HCT116 (cell line): ENCODE results near the gene FBXO21. TPM values are rescaled to one million over a fixed set of nuclear protein-coding genes. Genes with fewer than 3 reads are reported as not detected.

Experiments
- ATAC-seq: fragments of 200-7000 bp; cut with Tn5 transposase; 2 replicates; pipeline ENCODE4 v1.9.1; 2020; ENCODE audit warnings: mild to moderate bottlenecking, moderate library complexity
- BruUV-seq: library from RNA; stranded (reverse); fragments of 400-500 nt; replicated peaks from 2 replicates; lab custom pipeline; 2021; lab: Mats Ljungman, UMichigan
- CTCF ChIA-PET: fragments of 300-600 bp; sonication (Branson Sonifier 250); formaldehyde crosslinking; loops from one replicate; lab custom pipeline; 2021; ENCODE audit warnings: antibody characterized with exemption; lab: Charles Lee
- POLR2A ChIA-PET: fragments of 300-600, 350-600 bp; sonication (Branson Sonifier 250); formaldehyde crosslinking; loops from one replicate; lab custom pipeline; 2021; ENCODE audit warnings: antibody characterized with exemption; lab: Charles Lee
- RAD21 ChIA-PET, 2 experiments: fragments of 300-600 bp; sonication (Branson Sonifier 250); formaldehyde crosslinking; loops; one replicate each; lab custom pipeline; 2023; ENCODE audit warnings: low total read pairs in 2 of 2; ENCODE audit not compliant: uncharacterized antibody in 2 of 2, unreplicated experiment in 2 of 2, low non-redundant PET in 1 of 2; lab: Charles Lee
- DNase-seq: peaks from one replicate; pipeline ENCODE4 v3.0.0-alpha.2; 2010; ENCODE audit warnings: low read depth, low spot score
- H2AFZ ChIP-seq: fragments of 200-600 bp; shearing (Covaris generic), sonication (generic); 2 replicates; pipeline ENCODE4 v1.6.1; 2017; ENCODE audit warnings: low read depth, mixed run types, mixed read lengths, antibody characterized with exemption, low read length; ENCODE audit not compliant: poor library complexity, severe bottlenecking
- H3K27ac ChIP-seq: 2 replicates; pipeline ENCODE4 v1.5.1; 2012; ENCODE audit warnings: low read depth, low read length
- H3K27me3 ChIP-seq: fragments of 200-600 bp; sonication (generic); 2 replicates; pipeline ENCODE4 v1.6.1; 2016; ENCODE audit warnings: mixed run types, low read length, mixed read lengths; ENCODE audit not compliant: insufficient read depth
- H3K36me3 ChIP-seq, 2 experiments: fragments of 200-500 bp in 1 of 2; fragments of 200-600 bp in 1 of 2; sonication (Bioruptor generic) in 1 of 2; sonication (generic) in 1 of 2; 2 replicates each; pipeline versions ENCODE4 v1.5.1 to v1.6.1; 2014 to 2016; ENCODE audit warnings: low read length in 2 of 2, inconsistent platforms in 1 of 2, mixed read lengths in 1 of 2, mixed run types in 1 of 2; ENCODE audit not compliant: insufficient read depth in 2 of 2, control insufficient read depth in 1 of 2
- H3K4me1 ChIP-seq, 2 experiments: fragments of 200-600 bp in 1 of 2; sonication (generic) in 1 of 2; 2 replicates each; pipeline versions ENCODE4 v1.5.1 to v1.6.1; 2012 to 2017; ENCODE audit warnings: low read length in 2 of 2, inconsistent platforms in 1 of 2, mild to moderate bottlenecking in 1 of 2, mixed read lengths in 1 of 2, mixed run types in 1 of 2, moderate library complexity in 1 of 2; ENCODE audit not compliant: insufficient read depth in 2 of 2, control insufficient read depth in 1 of 2
- H3K4me2 ChIP-seq: fragments of 200-600 bp; sonication (generic); 2 replicates; pipeline ENCODE4 v1.6.1; 2017; ENCODE audit warnings: mixed run types, low read length, mixed read lengths
- H3K4me3 ChIP-seq, 2 experiments: fragments of 200-600 bp in 1 of 2; sonication (generic) in 1 of 2; replicated peaks in 1 of 2; 2 replicates each; pipeline ENCODE4 v1.5.1; 2011 to 2016; ENCODE audit warnings: low read length in 2 of 2, control low read depth in 1 of 2, low read depth in 1 of 2, mild to moderate bottlenecking in 1 of 2, mixed read lengths in 1 of 2, mixed run types in 1 of 2
- H3K79me2 ChIP-seq: fragments of 200-600 bp; sonication (generic); 2 replicates; pipeline ENCODE4 v1.6.1; 2017; ENCODE audit warnings: mild to moderate bottlenecking, mixed run types, low read length, moderate library complexity, mixed read lengths; ENCODE audit not compliant: insufficient read depth
- H3K9ac ChIP-seq: fragments of 200-600 bp; sonication (generic); 2 replicates; pipeline ENCODE4 v1.6.1; 2016; ENCODE audit warnings: low read length, mixed read lengths
- H3K9me2 ChIP-seq: fragments of 200-600 bp; sonication (generic), shearing (Covaris generic); 2 replicates; pipeline ENCODE4 v1.6.1; 2017; ENCODE audit warnings: mixed run types, mild to moderate bottlenecking, moderate library complexity; ENCODE audit not compliant: insufficient read depth
- H3K9me3 ChIP-seq, 2 experiments: fragments of 200-500 bp in 1 of 2; fragments of 200-600 bp in 1 of 2; sonication (Bioruptor generic) in 1 of 2; sonication (generic) in 1 of 2; 2 replicates each; pipeline ENCODE4 v1.6.1; 2014 to 2017; ENCODE audit warnings: low read length in 2 of 2, mixed read lengths in 2 of 2, inconsistent platforms in 1 of 2, low read depth in 1 of 2, mild to moderate bottlenecking in 1 of 2, mixed run types in 1 of 2, moderate library complexity in 1 of 2; ENCODE audit not compliant: control insufficient read depth in 1 of 2, insufficient read depth in 1 of 2
- H4K20me1 ChIP-seq: fragments of 200-600 bp; sonication (generic), shearing (Covaris generic); 2 replicates; pipeline ENCODE4 v1.6.1; 2017; ENCODE audit warnings: mixed run types, mild to moderate bottlenecking, moderate library complexity; ENCODE audit not compliant: insufficient read depth
- CTCF ChIP-seq, 3 experiments: fragments of 200-600 bp in 1 of 3; sonication (generic) in 1 of 3; IDR thresholded peaks in 2 of 3; conservative IDR thresholded peaks in 1 of 3; 2 replicates each; pipeline ENCODE4 v1.5.1; 2012 to 2017; ENCODE audit warnings: low read depth in 2 of 3, low read length in 2 of 3, antibody characterized with exemption in 1 of 3, borderline replicate concordance in 1 of 3, control low read depth in 1 of 3, mild to moderate bottlenecking in 1 of 3, mixed read lengths in 1 of 3, mixed run types in 1 of 3, moderate library complexity in 1 of 3; ENCODE audit not compliant: insufficient read depth in 1 of 3
- ELF1 ChIP-seq: IDR thresholded peaks from 2 replicates; pipeline ENCODE4 v1.6.1; 2012; ENCODE audit warnings: low read depth, borderline replicate concordance
- EZH2phosphoT487 ChIP-seq: fragments of 200-600 bp; IDR thresholded peaks from 2 replicates; pipeline ENCODE4 v1.6.1; 2018; ENCODE audit warnings: antibody characterized with exemption, borderline replicate concordance
- FOSL1 ChIP-seq: IDR thresholded peaks from 2 replicates; pipeline ENCODE4 v1.6.1; 2012; ENCODE audit warnings: low read depth
- JUND ChIP-seq: IDR thresholded peaks from 2 replicates; pipeline ENCODE4 v1.6.1; 2012
- POLR2A ChIP-seq: IDR thresholded peaks from 2 replicates; pipeline ENCODE4 v1.7.0; 2011; ENCODE audit warnings: borderline replicate concordance; ENCODE audit not compliant: insufficient read depth, insufficient read length; ENCODE audit errors: extremely low read depth
- POLR2AphosphoS5 ChIP-seq: IDR thresholded peaks from 2 replicates; pipeline ENCODE4 v1.6.1; 2011; ENCODE audit warnings: mild to moderate bottlenecking, low read depth, low read length, moderate library complexity
- RAD21 ChIP-seq: IDR thresholded peaks from 2 replicates; pipeline ENCODE4 v1.6.1; 2012; ENCODE audit warnings: low read depth, mild to moderate bottlenecking
- SIN3A ChIP-seq: IDR thresholded peaks from 2 replicates; pipeline ENCODE4 v1.6.1; 2012; ENCODE audit warnings: low read depth
- SRF ChIP-seq: IDR thresholded peaks from 2 replicates; pipeline ENCODE4 v1.6.1; 2012; ENCODE audit warnings: low read depth
- TCF7L2 ChIP-seq: IDR thresholded peaks from 2 replicates; pipeline ENCODE4 v1.7.0; 2011; ENCODE audit warnings: borderline replicate concordance, inconsistent platforms; ENCODE audit not compliant: insufficient read depth, insufficient read length; ENCODE audit errors: extremely low read depth
- YY1 ChIP-seq: IDR thresholded peaks from 2 replicates; pipeline ENCODE4 v1.6.1; 2011; ENCODE audit warnings: low read length, low read depth, moderate library complexity, mild to moderate bottlenecking; ENCODE audit not compliant: insufficient replicate concordance; ENCODE audit errors: extremely low read depth
- ZBTB33 ChIP-seq: IDR thresholded peaks from 2 replicates; pipeline ENCODE4 v1.6.1; 2011; ENCODE audit warnings: mild to moderate bottlenecking, low read length, moderate library complexity; ENCODE audit not compliant: insufficient replicate concordance; ENCODE audit errors: extremely low read depth
- ZNF274 ChIP-seq: fragments of 200-500 bp; sonication (Bioruptor generic); IDR thresholded peaks from 2 replicates; pipeline ENCODE4 v1.6.1; 2014; ENCODE audit warnings: mild to moderate bottlenecking, low read depth, low read length, inconsistent platforms
- intact Hi-C: fragments of 100-400 bp; cut with micrococcal nuclease; formaldehyde crosslinking; loops from 2 replicates; pipeline ENCODE4 v1.10.0; 2022
- total RNA-seq: library from RNA; stranded (reverse); gene quantifications from one replicate; pipeline ENCODE4 v1.2.1, GENCODE V29; 2021; ENCODE audit not compliant: unreplicated experiment
- TF ChIP-seq, protein P1 (sequence below): IDR thresholded peaks from 2 replicates; pipeline ENCODE4 v1.6.1; 2012
- TF ChIP-seq, protein P2 (sequence below): IDR thresholded peaks from 2 replicates; pipeline ENCODE4 v1.6.1; 2012; ENCODE audit warnings: low read depth
- TF ChIP-seq, protein P3 (sequence below): IDR thresholded peaks from 2 replicates; pipeline ENCODE4 v1.6.1; 2012

FBXO21 gene
- total RNA-seq, 1 experiment from 2014 or later, result 45.5 TPM

GRCh38 chr12:117152793-117153775, 37.2 kb downstream of the FBXO21 start:
- no TSS peak for BruUV-seq
- TF ChIP-seq POLR2A (no peak), JUND (no peak), SIN3A (no peak), ZBTB33 (no peak), EZH2phosphoT487 (no peak), SRF (no peak), FOSL1 (no peak), CTCF (IDR thresholded peaks at IDR 0.05 in 2 of 3, conservative IDR thresholded peaks at IDR 0.05 in 1 of 3; ENCODE audit: borderline replicate concordance in 1 of 3, insufficient read depth in 1 of 3, low read depth in 2 of 3, low read length in 2 of 3) (no peak), POLR2AphosphoS5 (no peak), YY1 (no peak), RAD21 (no peak), ZNF274 (no peak), TCF7L2 (no peak), ELF1 (no peak)
- TF ChIP-seq, protein P1, sequence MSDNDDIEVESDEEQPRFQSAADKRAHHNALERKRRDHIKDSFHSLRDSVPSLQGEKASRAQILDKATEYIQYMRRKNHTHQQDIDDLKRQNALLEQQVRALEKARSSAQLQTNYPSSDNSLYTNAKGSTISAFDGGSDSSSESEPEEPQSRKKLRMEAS, result no peak
- TF ChIP-seq, protein P2, sequence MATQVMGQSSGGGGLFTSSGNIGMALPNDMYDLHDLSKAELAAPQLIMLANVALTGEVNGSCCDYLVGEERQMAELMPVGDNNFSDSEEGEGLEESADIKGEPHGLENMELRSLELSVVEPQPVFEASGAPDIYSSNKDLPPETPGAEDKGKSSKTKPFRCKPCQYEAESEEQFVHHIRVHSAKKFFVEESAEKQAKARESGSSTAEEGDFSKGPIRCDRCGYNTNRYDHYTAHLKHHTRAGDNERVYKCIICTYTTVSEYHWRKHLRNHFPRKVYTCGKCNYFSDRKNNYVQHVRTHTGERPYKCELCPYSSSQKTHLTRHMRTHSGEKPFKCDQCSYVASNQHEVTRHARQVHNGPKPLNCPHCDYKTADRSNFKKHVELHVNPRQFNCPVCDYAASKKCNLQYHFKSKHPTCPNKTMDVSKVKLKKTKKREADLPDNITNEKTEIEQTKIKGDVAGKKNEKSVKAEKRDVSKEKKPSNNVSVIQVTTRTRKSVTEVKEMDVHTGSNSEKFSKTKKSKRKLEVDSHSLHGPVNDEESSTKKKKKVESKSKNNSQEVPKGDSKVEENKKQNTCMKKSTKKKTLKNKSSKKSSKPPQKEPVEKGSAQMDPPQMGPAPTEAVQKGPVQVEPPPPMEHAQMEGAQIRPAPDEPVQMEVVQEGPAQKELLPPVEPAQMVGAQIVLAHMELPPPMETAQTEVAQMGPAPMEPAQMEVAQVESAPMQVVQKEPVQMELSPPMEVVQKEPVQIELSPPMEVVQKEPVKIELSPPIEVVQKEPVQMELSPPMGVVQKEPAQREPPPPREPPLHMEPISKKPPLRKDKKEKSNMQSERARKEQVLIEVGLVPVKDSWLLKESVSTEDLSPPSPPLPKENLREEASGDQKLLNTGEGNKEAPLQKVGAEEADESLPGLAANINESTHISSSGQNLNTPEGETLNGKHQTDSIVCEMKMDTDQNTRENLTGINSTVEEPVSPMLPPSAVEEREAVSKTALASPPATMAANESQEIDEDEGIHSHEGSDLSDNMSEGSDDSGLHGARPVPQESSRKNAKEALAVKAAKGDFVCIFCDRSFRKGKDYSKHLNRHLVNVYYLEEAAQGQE, result no peak
- TF ChIP-seq, protein P3, sequence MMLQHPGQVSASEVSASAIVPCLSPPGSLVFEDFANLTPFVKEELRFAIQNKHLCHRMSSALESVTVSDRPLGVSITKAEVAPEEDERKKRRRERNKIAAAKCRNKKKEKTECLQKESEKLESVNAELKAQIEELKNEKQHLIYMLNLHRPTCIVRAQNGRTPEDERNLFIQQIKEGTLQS, result no peak
- ATAC-seq (no peak), DNase-seq (no peak)
- CTCF ChIA-PET, result no interaction called here
- Histone ChIP-seq H3K4me2 (no peak overlapping the region), H3K9ac (no peak overlapping the region), H3K9me3 (no peaks in the 10 kb centered on the region), H3K4me1 (no peaks in the 10 kb centered on the region; a peak in 1 of 4 replicates), H3K9me2 (no peaks in the 10 kb centered on the region), H3K79me2 (no peaks in the 10 kb centered on the region), H3K27ac (no peak overlapping the region), H3K4me3 (no peak overlapping the region), H4K20me1 (no peaks in the 10 kb centered on the region), H2AFZ (no peak overlapping the region), H3K36me3 (peaks cover 34 to 51% of the 10 kb centered on the region in 2 experiments; a peak in 3 of 4 replicates), H3K27me3 (no peaks in the 10 kb centered on the region)
- RAD21 ChIA-PET, result no interaction called here
- intact Hi-C loops, result loop anchor here (10.0 kb wide), 1 partner anchor 448 kb away; no protein-coding TSS in a partner anchor
- POLR2A ChIA-PET, result no interaction called here
